ENCODE measurements around the gene PSMD2.

Gene PSMD2

DNA sequence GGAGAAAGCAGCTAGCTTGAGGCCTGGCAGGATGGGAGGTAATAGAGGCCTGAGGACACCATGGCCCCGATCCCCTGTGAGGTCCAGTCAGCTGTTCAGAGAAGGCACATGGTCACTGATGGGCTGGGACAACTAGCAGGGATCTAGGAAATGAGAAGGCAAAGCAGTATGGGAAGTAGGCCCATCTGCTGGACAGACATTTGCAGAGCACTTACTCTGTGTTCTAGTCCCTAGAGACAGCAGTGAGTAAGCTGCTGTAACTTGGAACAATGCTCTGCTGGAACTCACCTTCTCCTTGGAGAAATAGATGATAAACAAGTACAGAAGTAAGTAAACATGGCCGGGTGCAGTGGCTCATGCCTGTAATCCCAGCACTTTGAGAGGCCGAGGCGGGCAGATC, 16.1 kb upstream of the PSMD2 start:
- DNase-seq (ENCODE audit: low read depth), result no peak

DNA sequence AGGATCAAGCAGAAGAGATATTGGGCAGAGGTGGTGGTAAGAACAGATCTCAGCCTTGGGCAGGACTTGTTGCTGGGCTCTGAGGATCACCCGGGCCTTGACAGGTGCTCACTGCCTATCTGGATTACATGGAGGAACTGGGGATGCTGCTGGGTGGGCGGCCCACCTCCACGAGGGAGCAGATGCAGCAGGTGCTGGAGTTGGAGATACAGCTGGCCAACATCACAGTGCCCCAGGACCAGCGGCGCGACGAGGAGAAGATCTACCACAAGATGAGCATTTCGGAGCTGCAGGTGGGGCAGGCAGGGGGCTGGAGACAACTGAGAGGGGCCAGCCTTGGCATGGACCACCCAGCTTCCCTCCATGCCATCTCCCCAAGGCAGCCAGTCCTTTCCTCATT, 15.4 kb upstream of the PSMD2 start:
- no peak for DNase-seq (ENCODE audit: low read depth)

- DNase-seq (ENCODE audit: low read depth), result peak; percentile 27
Measured at GRCh38 chr3:184284696-184285095, 14.3 kb upstream of the PSMD2 start.

- DNase-seq (ENCODE audit: low read depth), result no peak
Measured at GRCh38 chr3:184289426-184289938, 9.6 kb upstream of the PSMD2 start.

DNA sequence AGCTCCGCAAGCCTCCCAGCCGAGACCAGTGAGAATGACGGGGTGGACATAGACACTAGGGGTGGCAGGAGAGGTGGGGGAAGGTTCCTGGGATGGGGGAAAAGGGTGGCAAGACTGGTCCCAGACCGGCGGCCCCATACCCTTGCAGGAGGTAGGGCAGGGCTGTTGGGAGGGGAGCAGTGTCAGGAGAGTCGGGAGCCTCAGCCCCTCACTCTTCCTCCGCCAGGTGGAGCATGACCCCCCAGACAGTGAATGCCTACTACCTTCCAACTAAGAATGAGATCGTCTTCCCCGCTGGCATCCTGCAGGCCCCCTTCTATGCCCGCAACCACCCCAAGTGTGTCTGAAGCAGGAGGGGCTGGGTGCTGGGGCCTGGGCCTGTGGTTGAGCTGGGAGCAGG, 8.7 kb upstream of the PSMD2 start:
- DNase-seq (ENCODE audit: low read depth), result no peak

DNA sequence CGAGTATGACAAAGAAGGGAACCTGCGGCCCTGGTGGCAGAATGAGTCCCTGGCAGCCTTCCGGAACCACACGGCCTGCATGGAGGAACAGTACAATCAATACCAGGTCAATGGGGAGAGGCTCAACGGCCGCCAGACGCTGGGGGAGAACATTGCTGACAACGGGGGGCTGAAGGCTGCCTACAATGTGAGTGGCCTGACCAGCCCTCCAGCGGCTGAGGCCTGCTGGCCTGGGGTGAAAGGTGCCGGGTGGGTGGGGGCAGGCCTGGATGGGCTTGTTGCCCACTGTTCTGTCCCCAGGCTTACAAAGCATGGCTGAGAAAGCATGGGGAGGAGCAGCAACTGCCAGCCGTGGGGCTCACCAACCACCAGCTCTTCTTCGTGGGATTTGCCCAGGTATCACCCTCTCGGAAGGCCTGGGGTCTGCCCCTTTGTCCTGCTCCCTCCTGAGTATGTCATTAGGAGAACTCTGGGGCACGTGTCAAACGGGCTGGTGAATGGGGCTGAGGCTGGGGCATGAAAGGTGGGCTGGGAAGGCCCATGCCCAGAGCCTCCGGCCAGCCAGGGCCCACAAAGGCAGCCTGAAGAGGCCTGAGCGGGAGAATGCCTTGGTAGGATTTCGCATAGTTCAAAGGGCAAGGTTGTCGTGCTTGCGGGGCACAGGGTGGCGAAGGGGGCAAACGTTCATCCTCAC, 7.8 kb upstream of the PSMD2 start:
- DNase-seq (ENCODE audit: low read depth), result no peak

- DNase-seq (ENCODE audit: low read depth), result no peak
Measured at GRCh38 chr3:184291738-184292445, 7.1 kb upstream of the PSMD2 start.

- DNase-seq (ENCODE audit: low read depth), result no peak
Measured at GRCh38 chr3:184295771-184296170, 3.3 kb upstream of the PSMD2 start.

DNA sequence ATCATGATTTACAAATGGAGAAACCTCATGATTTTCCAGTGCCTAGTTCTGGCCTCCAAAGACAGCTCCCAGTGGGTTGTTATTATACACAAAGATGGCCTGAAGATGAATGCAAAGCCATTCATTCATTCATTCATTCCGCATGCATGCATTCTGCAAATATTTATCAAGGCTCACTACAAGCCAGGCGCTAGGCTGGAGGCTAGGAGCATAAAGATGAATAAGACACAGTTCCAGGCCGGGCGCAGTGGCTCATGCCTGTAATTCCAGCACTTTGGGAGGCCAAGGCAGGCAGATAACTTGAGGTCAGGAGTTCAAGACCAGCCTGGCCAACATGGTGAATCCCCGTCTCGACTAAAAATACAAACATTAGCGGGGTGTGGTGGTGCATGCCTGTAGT, 2.4 kb upstream of the PSMD2 start:
- no peak for DNase-seq (ENCODE audit: low read depth)

GRCh38 chr3:184299488-184300377, 692 bp downstream of the PSMD2 start:
- peak; percentile 20 for DNase-seq (ENCODE audit: low read depth)

DNA sequence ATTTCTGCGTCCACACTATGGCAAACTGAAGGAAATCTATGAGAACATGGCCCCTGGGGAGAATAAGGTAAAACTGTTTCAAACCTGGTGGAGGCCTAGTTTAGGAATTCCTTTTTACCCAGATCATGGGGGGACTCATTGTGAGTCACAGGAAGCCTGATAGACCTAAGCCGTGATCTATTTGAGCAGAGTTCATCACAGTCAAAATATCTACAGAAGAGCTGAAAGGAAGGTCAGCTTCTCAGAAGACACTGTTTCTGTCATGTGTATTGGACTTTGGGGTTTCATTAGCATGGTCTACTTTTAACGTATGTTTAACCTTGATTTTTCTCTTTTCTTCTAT, 1.3 kb downstream of the PSMD2 start:
- DNase-seq (ENCODE audit: low read depth), result peak; percentile 51

DNA sequence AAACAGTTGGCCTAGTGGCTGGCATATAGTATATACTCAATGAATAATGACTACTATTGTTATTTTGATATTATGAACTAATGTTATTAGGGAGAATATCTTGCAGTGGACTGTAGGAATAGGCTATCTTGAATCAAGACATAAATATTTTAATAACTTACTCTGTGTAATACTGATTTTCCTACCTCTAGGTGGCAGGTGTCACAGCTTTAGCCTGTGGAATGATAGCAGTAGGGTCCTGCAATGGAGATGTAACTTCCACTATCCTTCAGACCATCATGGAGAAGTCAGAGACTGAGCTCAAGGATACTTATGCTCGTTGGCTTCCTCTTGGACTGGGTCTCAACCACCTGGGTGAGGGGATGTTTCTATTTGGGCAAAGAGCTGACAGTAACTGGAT, 6.5 kb downstream of the PSMD2 start:
- no peak for DNase-seq (ENCODE audit: low read depth)

DNA sequence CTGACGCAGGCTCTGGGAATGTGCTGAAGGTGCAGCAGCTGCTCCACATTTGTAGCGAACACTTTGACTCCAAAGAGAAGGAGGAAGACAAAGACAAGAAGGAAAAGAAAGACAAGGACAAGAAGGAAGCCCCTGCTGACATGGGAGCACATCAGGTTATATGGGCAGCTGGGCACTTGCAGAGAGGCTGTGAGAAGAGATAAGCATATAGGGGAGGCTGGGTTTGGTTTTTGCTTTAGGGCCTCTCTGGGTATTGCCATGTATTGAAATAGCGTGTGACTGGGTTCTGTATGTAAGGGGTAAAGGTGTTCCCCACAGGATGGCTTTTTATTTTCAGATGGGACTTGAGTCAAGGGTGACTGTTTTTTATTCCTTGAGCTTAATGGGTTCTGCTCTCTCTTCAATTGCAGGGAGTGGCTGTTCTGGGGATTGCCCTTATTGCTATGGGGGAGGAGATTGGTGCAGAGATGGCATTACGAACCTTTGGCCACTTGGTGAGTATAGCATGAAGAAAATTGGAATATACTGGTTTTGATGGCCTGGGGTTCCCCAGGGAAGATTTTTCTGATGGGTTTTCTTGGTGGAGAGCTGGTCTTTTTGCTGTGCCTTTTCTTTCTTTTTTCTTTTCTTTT, 7.4 kb downstream of the PSMD2 start:
- DNase-seq (ENCODE audit: low read depth), result no peak

DNA sequence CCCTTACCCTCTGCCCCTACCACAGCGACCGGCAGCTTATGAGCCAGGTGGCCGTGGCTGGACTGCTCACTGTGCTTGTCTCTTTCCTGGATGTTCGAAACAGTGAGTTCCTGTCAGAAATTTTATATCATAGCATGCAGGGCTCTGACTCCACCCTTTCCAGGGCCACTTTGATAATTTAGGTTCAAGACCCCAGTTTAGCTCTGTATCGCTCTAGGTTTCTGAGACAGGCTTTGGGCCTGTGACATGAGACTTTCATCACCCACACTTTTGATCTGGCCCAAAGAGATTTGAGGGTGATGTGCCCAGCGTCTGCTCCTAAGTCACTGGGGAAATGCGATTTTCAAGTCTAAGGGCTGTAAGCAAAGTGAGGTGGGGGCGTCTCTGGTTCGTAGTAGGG, 8.9 kb downstream of the PSMD2 start:
- no peak for DNase-seq (ENCODE audit: low read depth)

GRCh38 chr3:184308744-184309143, 9.7 kb downstream of the PSMD2 start:
- no peak for DNase-seq (ENCODE audit: low read depth)

DNA sequence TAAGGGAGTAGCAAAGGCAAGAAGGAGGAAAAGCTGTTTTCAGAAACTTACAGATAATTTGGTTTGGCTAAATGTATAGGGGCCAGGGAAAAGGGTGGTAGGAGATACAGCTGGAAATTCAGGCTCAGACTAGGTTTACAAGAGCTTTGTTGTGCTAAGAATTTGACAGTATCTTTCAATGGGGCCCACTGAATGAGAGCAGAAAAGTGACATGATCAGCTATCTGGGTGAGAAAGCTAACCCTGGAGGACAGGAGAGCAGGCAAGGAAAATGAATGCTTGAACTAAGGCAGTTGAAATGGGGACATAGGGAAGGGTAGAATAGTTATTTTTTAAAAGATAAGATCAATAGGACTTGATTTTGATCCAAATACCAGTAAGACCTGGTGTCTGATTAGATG, 12.6 kb downstream of the PSMD2 start:
- no peak for DNase-seq (ENCODE audit: low read depth)

- DNase-seq (ENCODE audit: low read depth), result peak; percentile 61
Measured at GRCh38 chr3:184314363-184314699, 15.3 kb downstream of the PSMD2 start, which contains the start of gene EIF4G1. Gene EIF4G1 (plus strand): TSS chr3:184314606. CDS start chr3:184315797, 1,191 bp downstream.

DNA sequence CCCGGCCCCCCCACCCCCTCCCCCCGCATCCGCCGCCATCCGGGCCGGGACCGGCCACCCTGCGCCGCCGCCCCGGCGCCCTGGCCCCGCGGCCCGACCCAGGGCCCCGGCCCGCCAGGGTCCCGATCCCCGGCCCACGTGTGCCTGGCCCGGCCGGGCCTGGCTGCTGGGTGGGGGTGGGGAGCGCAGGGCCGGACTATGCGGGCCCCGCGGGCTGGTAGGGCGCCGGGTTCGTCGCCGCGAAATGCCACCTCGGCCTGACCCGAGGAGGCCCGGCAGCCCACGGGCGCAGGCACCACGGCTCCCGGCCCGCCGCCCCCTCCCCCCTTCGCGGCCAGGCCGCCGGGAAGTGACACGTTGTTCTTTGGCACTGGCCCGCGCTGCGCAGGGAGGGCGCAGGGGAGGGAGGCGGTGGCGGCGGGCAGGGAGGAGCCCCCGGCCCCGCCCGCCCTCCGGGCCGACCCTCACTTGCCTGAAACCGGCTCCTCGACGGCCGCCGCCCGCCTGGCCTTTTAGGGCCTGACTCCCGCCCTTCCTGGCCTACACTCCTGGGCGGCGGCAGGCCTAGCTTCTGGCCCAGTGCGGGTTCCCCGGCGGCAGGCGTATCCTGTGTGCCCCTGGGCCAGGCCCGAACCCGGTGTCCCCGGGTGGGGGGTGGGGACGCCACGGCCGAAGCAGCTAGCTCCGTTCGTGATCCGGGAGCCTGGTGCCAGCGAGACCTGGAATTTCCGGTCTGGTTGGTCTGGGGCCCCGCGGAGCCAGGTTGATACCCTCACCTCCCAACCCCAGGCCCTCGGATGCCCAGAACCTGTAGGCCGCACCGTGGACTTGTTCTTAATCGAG, 15.9 kb downstream of the PSMD2 start:
- no peak for DNase-seq (ENCODE audit: low read depth)

DNA sequence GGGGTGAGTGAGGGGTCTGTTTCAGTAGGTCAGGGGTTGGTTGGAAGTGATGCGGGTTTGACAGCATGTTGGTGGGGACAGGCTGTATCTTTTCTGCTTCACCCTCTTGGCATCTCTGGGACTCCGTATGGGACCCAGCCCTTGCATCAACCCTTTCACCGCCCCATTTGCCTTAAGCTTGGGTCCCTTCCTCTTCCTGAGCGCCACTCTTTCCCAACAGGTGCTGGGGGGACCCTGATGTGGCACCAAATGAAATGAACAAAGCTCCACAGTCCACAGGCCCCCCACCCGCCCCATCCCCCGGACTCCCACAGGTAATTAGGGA, 16.5 kb downstream of the PSMD2 start:
- DNase-seq (ENCODE audit: low read depth), result no peak

- no peak for DNase-seq (ENCODE audit: low read depth)
Measured at GRCh38 chr3:184315871-184316661, 17.0 kb downstream of the PSMD2 start.

GRCh38 chr3:184316792-184317191, 17.8 kb downstream of the PSMD2 start:
- DNase-seq (ENCODE audit: low read depth), result no peak
